Mesenchymal stem cell (in vitro differentiated cells and primary cell): ENCODE measurements around the gene GTPBP2.
"Not testable (repeated sequence)": the region's sequence is repeated elsewhere in the genome, so short reads cannot be mapped to it uniquely, and the experiment has no call there.

Source experiments
- DNase-seq: peaks from one replicate; pipeline ENCODE4 v3.0.0-alpha.2; 2013
- H2AFZ ChIP-seq: one replicate; pipeline ENCODE4 v1.6.1; 2013; ENCODE audit warnings: low read depth, mild to moderate bottlenecking, control low read depth, inconsistent platforms, low read length, moderate library complexity
- H2AK5ac ChIP-seq: 2 replicates; pipeline ENCODE4 v1.6.1; 2013; ENCODE audit warnings: low read length, moderate library complexity, mild to moderate bottlenecking, inconsistent platforms; ENCODE audit not compliant: severe bottlenecking
- H2BK120ac ChIP-seq: one replicate; pipeline ENCODE4 v1.6.1; 2013; ENCODE audit warnings: low read depth, mild to moderate bottlenecking, inconsistent platforms, low read length, moderate library complexity
- H2BK12ac ChIP-seq, 2 experiments: one replicate each; pipeline ENCODE4 v1.6.1; 2013; ENCODE audit warnings: inconsistent platforms in 2 of 2, low read length in 2 of 2, mild to moderate bottlenecking in 2 of 2, moderate library complexity in 2 of 2, control low read depth in 1 of 2
- H2BK15ac ChIP-seq: one replicate; pipeline ENCODE4 v1.6.1; 2013; ENCODE audit warnings: mild to moderate bottlenecking, low read depth, inconsistent platforms; ENCODE audit not compliant: poor library complexity, severe bottlenecking
- H2BK5ac ChIP-seq: 2 replicates; pipeline ENCODE4 v1.6.1; 2013; ENCODE audit warnings: low read depth, mild to moderate bottlenecking, low read length, control low read depth, inconsistent platforms; ENCODE audit not compliant: poor library complexity, severe bottlenecking
- H3K14ac ChIP-seq, 2 experiments: one replicate each; pipeline ENCODE4 v1.6.1; 2013; ENCODE audit warnings: inconsistent platforms in 2 of 2, low read length in 2 of 2, control low read depth in 1 of 2, mild to moderate bottlenecking in 1 of 2, moderate library complexity in 1 of 2
- H3K18ac ChIP-seq, 2 experiments: one replicate each; pipeline ENCODE4 v1.6.1; 2013; ENCODE audit warnings: inconsistent platforms in 2 of 2, low read length in 2 of 2, control low read depth in 1 of 2, low read depth in 1 of 2, mild to moderate bottlenecking in 1 of 2
- H3K23ac ChIP-seq, 2 experiments: one replicate each; pipeline ENCODE4 v1.6.1; 2013; ENCODE audit warnings: inconsistent platforms in 2 of 2, low read length in 2 of 2, mild to moderate bottlenecking in 2 of 2, moderate library complexity in 2 of 2, control low read depth in 1 of 2
- H3K27ac ChIP-seq: 2 replicates; pipeline ENCODE4 v1.5.1; 2013; ENCODE audit warnings: mild to moderate bottlenecking, moderate library complexity, low read length, control low read depth, inconsistent platforms; ENCODE audit not compliant: poor library complexity, severe bottlenecking
- H3K27me3 ChIP-seq, 2 experiments: 2 replicates each; pipeline versions ENCODE4 v1.6.1 to v1.7.0; 2013; ENCODE audit warnings: low read length in 2 of 2, mild to moderate bottlenecking in 2 of 2, moderate library complexity in 2 of 2, control low read depth in 1 of 2, inconsistent platforms in 1 of 2; ENCODE audit not compliant: control insufficient read depth in 1 of 2, insufficient read depth in 1 of 2
- H3K36me3 ChIP-seq, 2 experiments: 2 replicates each; pipeline versions ENCODE4 v1.6.1 to v1.7.0; 2013; ENCODE audit warnings: low read length in 2 of 2, control low read depth in 1 of 2, inconsistent platforms in 1 of 2, low read depth in 1 of 2, mild to moderate bottlenecking in 1 of 2; ENCODE audit not compliant: insufficient read depth in 2 of 2, control insufficient read depth in 1 of 2
- H3K4ac ChIP-seq, 2 experiments: one replicate each; pipeline ENCODE4 v1.6.1; 2013; ENCODE audit warnings: inconsistent platforms in 2 of 2, low read length in 2 of 2, mild to moderate bottlenecking in 2 of 2, moderate library complexity in 2 of 2, control low read depth in 1 of 2, low read depth in 1 of 2
- H3K4me1 ChIP-seq: 2 replicates; pipeline ENCODE4 v1.6.1; 2013; ENCODE audit warnings: low read depth, low read length, control low read depth; ENCODE audit not compliant: control insufficient read depth, insufficient read depth
- H3K4me2 ChIP-seq: 2 replicates; pipeline ENCODE4 v1.6.1; 2013; ENCODE audit warnings: low read length, mild to moderate bottlenecking, inconsistent platforms; ENCODE audit not compliant: poor library complexity, severe bottlenecking
- H3K4me3 ChIP-seq, 2 experiments: 2 replicates each; pipeline versions ENCODE4 v1.5.1 to v1.7.0; 2013; ENCODE audit warnings: low read length in 2 of 2, mild to moderate bottlenecking in 2 of 2, control low read depth in 1 of 2, low read depth in 1 of 2; ENCODE audit not compliant: insufficient read depth in 1 of 2
- H3K79me1 ChIP-seq: replicated peaks from 2 replicates; pipeline ENCODE4 v1.6.1; 2013; ENCODE audit warnings: mild to moderate bottlenecking, control low read depth, low read length, inconsistent platforms; ENCODE audit not compliant: poor library complexity, severe bottlenecking
- H3K9ac ChIP-seq: 2 replicates; pipeline ENCODE4 v1.7.0; 2013; ENCODE audit warnings: mild to moderate bottlenecking, low read length, moderate library complexity
- H3K9me3 ChIP-seq: 2 replicates; pipeline ENCODE4 v1.7.0; 2013; ENCODE audit warnings: mild to moderate bottlenecking, low read length; ENCODE audit not compliant: control insufficient read depth
- H4K8ac ChIP-seq: one replicate; pipeline ENCODE4 v1.6.1; 2013; ENCODE audit warnings: inconsistent platforms, mild to moderate bottlenecking, low read length, moderate library complexity
- H4K91ac ChIP-seq: one replicate; pipeline ENCODE4 v1.6.1; 2013; ENCODE audit warnings: mild to moderate bottlenecking, low read length, inconsistent platforms
- WGBS: methylation state at CpG from one replicate; pipeline ENCODE4 v1.1.7; 2013; ENCODE audit warnings: mixed read lengths; 5-methylcytosine and 5-hydroxymethylcytosine counted together

GTPBP2 gene

DNA sequence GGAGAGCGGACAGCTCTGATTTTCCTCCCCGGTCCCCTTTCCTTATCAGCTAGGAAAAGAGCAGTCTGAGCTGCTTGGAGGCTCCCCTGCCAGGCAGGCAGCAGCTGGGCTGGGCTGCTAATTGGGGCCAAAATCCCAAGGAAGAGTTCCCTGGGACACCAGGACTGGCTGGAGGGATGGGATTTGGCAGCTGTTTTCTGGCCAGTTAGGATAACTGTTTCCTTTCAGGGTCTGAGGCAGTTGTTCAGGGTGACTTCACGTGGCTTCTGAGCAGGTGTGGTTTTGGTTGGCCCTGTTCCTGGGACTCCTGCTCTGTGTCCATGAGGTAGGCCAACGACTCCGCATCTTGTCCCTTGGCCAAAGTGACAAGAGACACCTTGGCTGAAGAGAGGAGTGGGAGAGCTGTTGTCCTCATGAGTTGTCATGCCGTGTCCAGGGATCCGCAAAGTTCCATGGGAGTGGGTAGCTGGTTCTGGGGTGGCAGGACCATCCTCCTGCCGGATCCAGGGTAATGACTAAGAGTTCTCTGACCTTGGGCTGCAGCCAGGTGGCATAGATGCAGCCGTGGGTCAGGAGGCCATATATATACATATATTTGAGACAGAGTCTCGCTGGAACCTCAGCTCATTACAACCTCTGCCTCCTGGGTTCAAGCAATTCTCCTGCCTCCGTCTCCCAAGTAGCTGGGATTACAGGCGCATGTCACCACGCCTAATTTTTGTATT, 37.3 kb upstream of the GTPBP2 start:
- Histone ChIP-seq H3K36me3 (peaks cover 11 to 13% of the 10 kb centered on the region in 2 experiments), H2BK5ac (no peak overlapping the region), H2AK5ac (no peak overlapping the region), H3K79me1 (no peaks in the 10 kb centered on the region), H3K9me3 (no peaks in the 10 kb centered on the region), H3K18ac (no peak overlapping the region), H3K23ac (no peak overlapping the region), H3K9ac (no peak overlapping the region), H3K4me2 (no peak overlapping the region), H3K4me3 (no peak overlapping the region), H3K27me3 (peaks cover 2 to 5% of the 10 kb centered on the region in 2 experiments), H3K4me1 (peaks cover 22% of the 10 kb centered on the region), H4K91ac (no peak overlapping the region), H3K4ac (no peak overlapping the region), H2BK15ac (no peak overlapping the region), H3K27ac (no peak overlapping the region), H4K8ac (no peak overlapping the region), H2AFZ (no peak overlapping the region), H3K14ac (no peak overlapping the region), H2BK120ac (peak overlapping the region; percentile 38), H2BK12ac (no peak overlapping the region)
- WGBS: 80% methylated on average over 11 of the region's 13 CpGs
- no peak for DNase-seq

DNA sequence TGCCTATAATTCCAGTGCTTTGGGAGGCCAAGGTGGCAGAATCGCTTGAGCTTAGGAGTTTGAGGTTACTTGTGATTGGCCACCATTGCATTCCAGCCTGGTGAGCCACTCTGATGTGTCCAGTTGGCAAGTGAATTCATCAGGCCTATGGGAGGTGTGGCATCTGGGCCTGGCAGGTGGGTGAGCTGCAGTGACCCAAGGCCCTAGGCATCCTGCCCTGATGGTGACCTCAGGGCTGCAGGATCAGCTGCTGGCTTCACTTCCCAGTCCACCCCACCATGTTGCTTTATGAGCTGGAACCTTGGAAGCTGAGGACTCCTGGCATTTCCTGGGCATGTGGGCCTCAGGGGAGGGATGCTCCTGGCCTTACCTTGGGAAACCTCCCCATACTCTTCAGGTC, 36.3 kb upstream of the GTPBP2 start:
- no peak overlapping the region for H3K23ac ChIP-seq
- H2BK15ac ChIP-seq: no peak overlapping the region
- H3K4ac ChIP-seq: no peak overlapping the region
- H2BK5ac ChIP-seq: no peak overlapping the region
- no peak overlapping the region for H3K27ac ChIP-seq
- no peak overlapping the region for H3K18ac ChIP-seq
- H2AK5ac ChIP-seq: no peak overlapping the region
- H3K4me3 ChIP-seq: no peak overlapping the region
- no peak overlapping the region for H4K8ac ChIP-seq
- H3K9ac ChIP-seq: no peak overlapping the region
- H3K4me1 ChIP-seq: peaks cover 22% of the 10 kb centered on the region
- H3K14ac ChIP-seq: no peak overlapping the region
- H2BK12ac ChIP-seq: no peak overlapping the region
- no peaks in the 10 kb centered on the region for H3K79me1 ChIP-seq
- no peak overlapping the region for H2BK120ac ChIP-seq
- 84% methylated on average over 1 of the region's 1 CpG for WGBS
- H3K27me3 ChIP-seq: peaks cover 2 to 5% of the 10 kb centered on the region in 2 experiments
- H3K36me3 ChIP-seq: peaks cover 1 to 3% of the 10 kb centered on the region in 2 experiments
- H2AFZ ChIP-seq: no peak overlapping the region
- H3K4me2 ChIP-seq: no peak overlapping the region
- no peak overlapping the region for H4K91ac ChIP-seq
- no peak for DNase-seq
- peaks cover 4% of the 10 kb centered on the region for H3K9me3 ChIP-seq

DNA sequence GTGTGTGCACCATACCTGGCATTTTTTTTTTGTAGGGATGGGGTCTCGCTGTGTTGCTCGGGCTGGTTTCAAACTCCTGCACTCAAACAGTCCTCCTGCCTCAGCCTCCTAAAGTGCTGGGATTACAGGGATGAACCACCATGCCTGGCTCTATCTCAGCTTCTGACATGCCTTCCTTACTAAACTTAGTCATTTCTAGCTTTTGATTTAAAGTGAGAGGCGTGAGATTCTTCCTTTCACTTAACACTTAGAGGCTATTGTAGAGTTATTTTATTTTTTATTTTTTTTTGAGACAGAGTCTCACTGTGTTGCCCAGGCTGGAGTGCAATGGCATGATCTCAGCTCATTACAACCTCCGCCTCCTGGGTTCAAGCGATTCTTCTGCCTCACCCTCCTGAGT, 33.9 kb upstream of the GTPBP2 start:
- not testable (repeated sequence) for H3K9me3 ChIP-seq, H3K23ac ChIP-seq, H3K18ac ChIP-seq, H3K9ac ChIP-seq, H2AFZ ChIP-seq, H2BK12ac ChIP-seq, H2BK15ac ChIP-seq, H3K4me3 ChIP-seq, H2BK5ac ChIP-seq, H3K4me2 ChIP-seq, H2AK5ac ChIP-seq, H3K36me3 ChIP-seq, H3K4ac ChIP-seq, H3K79me1 ChIP-seq, H2BK120ac ChIP-seq, H3K14ac ChIP-seq, H3K27ac ChIP-seq, H4K8ac ChIP-seq, H4K91ac ChIP-seq, DNase-seq, H3K27me3 ChIP-seq
- H3K4me1 ChIP-seq: peaks cover 14% of the 10 kb centered on the region
- 97% methylated on average over 3 of the region's 5 CpGs for WGBS

DNA sequence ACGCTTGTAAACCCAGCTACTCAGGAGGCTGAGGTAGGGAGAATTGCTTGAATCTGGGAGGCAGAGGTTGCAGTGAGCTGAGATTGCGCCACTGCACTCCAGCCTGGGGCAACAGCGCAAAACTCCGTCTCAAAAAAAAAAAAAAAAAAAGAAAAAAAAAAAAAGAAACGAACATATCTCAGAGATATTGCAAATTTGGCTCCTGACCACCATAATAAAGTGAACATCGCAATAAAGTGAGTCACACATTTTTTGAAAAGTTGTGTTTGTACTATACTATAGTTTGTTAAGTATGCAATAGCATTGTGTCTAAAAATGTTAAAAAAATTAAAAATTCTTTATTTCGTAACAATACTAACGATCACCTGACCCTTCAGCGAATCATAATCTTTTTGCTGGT, 29.1 kb upstream of the GTPBP2 start:
- Histone ChIP-seq H3K14ac (no peak overlapping the region), H2AK5ac (no peak overlapping the region), H3K9ac (no peak overlapping the region), H2BK12ac (no peak overlapping the region), H3K4me3 (no peak overlapping the region), H3K27me3 (no peaks in the 10 kb centered on the region), H3K27ac (no peak overlapping the region), H4K91ac (no peak overlapping the region), H3K4me1 (no peaks in the 10 kb centered on the region), H3K4me2 (no peak overlapping the region), H2AFZ (no peak overlapping the region), H2BK120ac (no peak overlapping the region), H2BK5ac (no peak overlapping the region), H3K23ac (no peak overlapping the region), H2BK15ac (no peak overlapping the region), H3K79me1 (no peaks in the 10 kb centered on the region), H3K36me3 (no peaks in the 10 kb centered on the region), H3K4ac (no peak overlapping the region), H3K9me3 (peaks cover 4% of the 10 kb centered on the region), H3K18ac (no peak overlapping the region), H4K8ac (no peak overlapping the region)
- no peak for DNase-seq
- 96% methylated on average over 4 of the region's 9 CpGs for WGBS
